Esophagus muscularis mucosa (tissue), 4 donors: ENCODE data around the gene PKM. TPM values are rescaled to one million over a fixed set of nuclear protein-coding genes. Genes with fewer than 3 reads are reported as not detected.

Source experiments
- DNase-seq: peaks from one replicate; pipeline ENCODE4 v3.0.0-alpha.2; 2017; ENCODE audit errors: extremely low spot score
- H3K27ac ChIP-seq, 4 donors: fragments of 200-600 bp; sonication (generic); replicated peaks in 1 of 4; 1 replicate in 3 of 4; 2 replicates in 1 of 4; pipeline ENCODE4 v1.5.1; 2016 to 2019; ENCODE audit warnings: mild to moderate bottlenecking in 1 of 4
- H3K27me3 ChIP-seq, 4 donors: fragments of 200-600 bp; sonication (generic); one replicate each; pipeline versions ENCODE4 v1.5.1 to v1.6.0; 2016 to 2019
- H3K36me3 ChIP-seq, 4 donors: fragments of 200-600 bp; sonication (generic); one replicate each; pipeline ENCODE4 v1.5.1; 2016 to 2019
- H3K4me1 ChIP-seq, 4 donors: fragments of 200-600 bp; sonication (generic); one replicate each; pipeline ENCODE4 v1.5.1; 2016 to 2019
- H3K4me3 ChIP-seq, 4 donors: fragments of 200-600 bp; sonication (generic); 1 replicate in 2 of 4; 2 replicates in 2 of 4; pipeline ENCODE4 v1.5.1; 2016 to 2019; ENCODE audit warnings: mild to moderate bottlenecking in 4 of 4, moderate library complexity in 1 of 4
- H3K9me3 ChIP-seq, 4 donors: fragments of 200-600 bp; sonication (generic); 1 replicate in 3 of 4; 2 replicates in 1 of 4; pipeline ENCODE4 v1.5.1; 2016 to 2019
- CTCF ChIP-seq, 3 experiments: fragments of 200-600 bp in 2 of 3; fragments of 450-650 bp in 1 of 3; sonication (generic) in 2 of 3; IDR thresholded peaks; one replicate each; pipeline ENCODE4 v1.5.1; 2017 to 2019; ENCODE audit warnings: antibody characterized with exemption in 3 of 3, mild to moderate bottlenecking in 2 of 3, moderate library complexity in 1 of 3
- EP300 ChIP-seq: sonication (generic); formaldehyde crosslinking; IDR thresholded peaks from one replicate; pipeline ENCODE4 v1.6.1; 2017; ENCODE audit warnings: antibody characterized with exemption
- POLR2A ChIP-seq: fragments of 450-650 bp; IDR thresholded peaks from one replicate; pipeline ENCODE4 v1.6.1; 2017; ENCODE audit warnings: antibody characterized with exemption, moderate library complexity, mild to moderate bottlenecking, low read depth
- POLR2AphosphoS5 ChIP-seq, 2 donors: sonication (generic); formaldehyde crosslinking; IDR thresholded peaks; one replicate each; pipeline ENCODE4 v1.6.1; 2017; ENCODE audit warnings: antibody characterized with exemption in 2 of 2
- WGBS: methylation state at CpG from one replicate; pipeline ENCODE4 v1.1.5; 2018; 5-methylcytosine and 5-hydroxymethylcytosine counted together
- intact Hi-C: fragments of 100-400 bp; cut with DNase I; formaldehyde crosslinking; loops from one replicate; pipeline ENCODE4 v1.15.1; 2023
- total RNA-seq, 4 donors: library from RNA; depleted of rRNA; stranded (reverse); fragments of >200 nt; gene quantifications; one replicate each; pipeline versions ENCODE4 v1.1.0 to v1.2.1, GENCODE V29; 2016

Gene PKM
- total RNA-seq, 4 donors from 2014 or later, result 392 to 605 (median 482) TPM

- Histone ChIP-seq H3K27me3 (peaks cover 0 to 2% (median 0%) of the 10 kb centered on the region in 4 donors), H3K4me3 (no peak overlapping the region), H3K9me3 (no peaks in the 10 kb centered on the region), H3K36me3 (peaks cover 51 to 88% (median 85%) of the 10 kb centered on the region in 4 donors), H3K27ac (peak overlapping the region; percentile 43 to 77 (median 64)), H3K4me1 (peaks cover 26 to 51% (median 41%) of the 10 kb centered on the region in 4 donors)
- intact Hi-C loops, result no loop called here
- DNase-seq, result no peak
- TF ChIP-seq EP300, result no peak
- no peak for TF ChIP-seq POLR2AphosphoS5 (IDR thresholded peaks at IDR 0.05)
- no peak for TF ChIP-seq POLR2A
- TF ChIP-seq CTCF (IDR thresholded peaks at IDR 0.05), result no peak
- WGBS, result 89% methylated on average over 13 of the region's 13 CpGs
These were observed 28.7 kb downstream of the PKM start for GRCh38 chr15:72202302-72202701.

GRCh38 chr15:72201391-72201921, 29.5 kb downstream of the PKM start:
- H3K9me3 ChIP-seq, result no peaks in the 10 kb centered on the region
- DNase-seq, result no peak
- H3K4me3 ChIP-seq, result no peak overlapping the region
- H3K27me3 ChIP-seq, result peaks cover 0 to 11% (median 0%) of the 10 kb centered on the region in 4 donors
- peaks cover 43 to 80% (median 76%) of the 10 kb centered on the region in 4 donors for H3K36me3 ChIP-seq
- TF ChIP-seq POLR2AphosphoS5 (IDR thresholded peaks at IDR 0.05) (no peak), EP300 (no peak), POLR2A (no peak), CTCF (IDR thresholded peaks at IDR 0.05) (no peak)
- peaks cover 34 to 55% (median 49%) of the 10 kb centered on the region in 4 donors for H3K4me1 ChIP-seq
- 81% methylated on average over 2 of the region's 3 CpGs for WGBS
- peak overlapping the region in 1 of 4 donors; percentile 9 for H3K27ac ChIP-seq
- intact Hi-C loops, result no loop called here

GRCh38 chr15:72200395-72201237, 30.4 kb downstream of the PKM start:
- peaks cover 34 to 71% (median 68%) of the 10 kb centered on the region in 4 donors for H3K36me3 ChIP-seq
- 74% methylated on average over 8 of the region's 15 CpGs for WGBS
- H3K4me1 ChIP-seq, result peaks cover 34 to 55% (median 49%) of the 10 kb centered on the region in 4 donors
- H3K9me3 ChIP-seq, result no peaks in the 10 kb centered on the region
- H3K27me3 ChIP-seq, result peaks cover 0 to 18% (median 0%) of the 10 kb centered on the region in 4 donors
- intact Hi-C loops, result no loop called here
- TF ChIP-seq EP300 (no peak), POLR2A (no peak), CTCF (IDR thresholded peaks at IDR 0.05) (no peak), POLR2AphosphoS5 (IDR thresholded peaks at IDR 0.05) (no peak)
- H3K4me3 ChIP-seq, result no peak overlapping the region
- no peak for DNase-seq
- H3K27ac ChIP-seq, result peak overlapping the region in 2 of 4 donors; percentile 34 to 37

GRCh38 chr15:72199721-72200212, 31.2 kb downstream of the PKM start:
- 52% methylated on average over 2 of the region's 2 CpGs for WGBS
- Histone ChIP-seq H3K27ac (peak overlapping the region in 3 of 4 donors; percentile 8 to 37 (median 34)), H3K9me3 (no peaks in the 10 kb centered on the region), H3K4me3 (no peak overlapping the region), H3K4me1 (peaks cover 34 to 55% (median 49%) of the 10 kb centered on the region in 4 donors), H3K36me3 (peaks cover 33 to 63% (median 59%) of the 10 kb centered on the region in 4 donors), H3K27me3 (peaks cover 0 to 19% (median 0%) of the 10 kb centered on the region in 4 donors)
- DNase-seq, result no peak
- intact Hi-C loops, result loop anchor here (2.0 to 5.0 kb wide), 2 partner anchors 33 to 85 kb away; partner anchors contain the start of gene PKM
- TF ChIP-seq POLR2AphosphoS5 (IDR thresholded peaks at IDR 0.05), result peak; percentile 40 to 44
- no peak for TF ChIP-seq EP300
- peak; percentile 85 to 95 (median 90) for TF ChIP-seq CTCF (IDR thresholded peaks at IDR 0.05)
